Osteocyte (in vitro differentiated cells): ENCODE measurements around the gene FAM210B. TPM values are rescaled to one million over a fixed set of nuclear protein-coding genes. Genes with fewer than 3 reads are reported as not detected.
"Not testable (repeated sequence)": the region's sequence is repeated elsewhere in the genome, so short reads cannot be mapped to it uniquely, and the experiment has no call there.

Experiments
- DNase-seq: peaks from one replicate; pipeline ENCODE4 v3.0.0; 2021; ENCODE audit warnings: mixed read lengths; ENCODE audit not compliant: unreplicated experiment; ENCODE audit errors: extremely low spot score
- H3K27ac Mint-ChIP-seq: one replicate; pipeline ENCODE4 v1.8.0; 2021; ENCODE audit warnings: mild to moderate bottlenecking, mixed read lengths; ENCODE audit not compliant: unreplicated experiment
- H3K27me3 Mint-ChIP-seq: one replicate; pipeline ENCODE4 v1.8.0; 2021; ENCODE audit warnings: mixed read lengths; ENCODE audit not compliant: unreplicated experiment
- H3K36me3 Mint-ChIP-seq: one replicate; pipeline ENCODE4 v1.8.0; 2021; ENCODE audit warnings: mixed read lengths; ENCODE audit not compliant: unreplicated experiment
- H3K4me1 Mint-ChIP-seq: one replicate; pipeline ENCODE4 v1.8.0; 2021; ENCODE audit warnings: mixed read lengths; ENCODE audit not compliant: unreplicated experiment
- H3K4me3 Mint-ChIP-seq: one replicate; pipeline ENCODE4 v1.8.0; 2021; ENCODE audit warnings: mild to moderate bottlenecking, moderate library complexity, mixed read lengths; ENCODE audit not compliant: unreplicated experiment
- H3K9me3 Mint-ChIP-seq: one replicate; pipeline ENCODE4 v1.8.0; 2021; ENCODE audit warnings: mixed read lengths; ENCODE audit not compliant: unreplicated experiment
- total RNA-seq: library from RNA; stranded (reverse); gene quantifications from 2 replicates; pipeline ENCODE4 v1.2.1, GENCODE V29; 2021
- TF ChIP-seq, protein P1 (sequence below): fragments of 200-600 bp; sonication (generic); IDR thresholded peaks from 2 replicates; pipeline ENCODE4 v1.5.0; 2021; ENCODE audit warnings: antibody characterized with exemption, mild to moderate bottlenecking, moderate library complexity

Gene FAM210B
- total RNA-seq, 1 donor from 2014 or later: 46.9 TPM

DNA sequence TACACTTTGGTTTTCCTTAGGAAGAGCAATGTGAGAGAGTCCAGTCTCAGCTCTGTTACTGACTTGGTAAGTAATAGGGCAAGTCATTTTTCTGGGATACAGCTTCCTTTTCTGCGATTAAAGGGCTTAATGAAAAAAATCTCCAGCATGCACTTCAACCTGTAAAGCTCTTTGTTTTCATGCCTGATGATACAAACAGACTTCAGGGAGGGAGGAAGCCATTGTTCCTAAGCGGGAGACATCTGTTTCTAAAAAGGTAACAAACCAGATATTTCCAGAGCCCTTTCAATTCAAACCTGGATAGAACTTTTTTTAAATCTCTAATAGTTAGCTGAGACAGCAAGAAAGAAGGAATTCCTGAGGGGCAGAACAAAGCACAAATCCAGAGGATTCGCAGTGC, 48.1 kb downstream of the FAM210B start:
- TF ChIP-seq, protein P1, sequence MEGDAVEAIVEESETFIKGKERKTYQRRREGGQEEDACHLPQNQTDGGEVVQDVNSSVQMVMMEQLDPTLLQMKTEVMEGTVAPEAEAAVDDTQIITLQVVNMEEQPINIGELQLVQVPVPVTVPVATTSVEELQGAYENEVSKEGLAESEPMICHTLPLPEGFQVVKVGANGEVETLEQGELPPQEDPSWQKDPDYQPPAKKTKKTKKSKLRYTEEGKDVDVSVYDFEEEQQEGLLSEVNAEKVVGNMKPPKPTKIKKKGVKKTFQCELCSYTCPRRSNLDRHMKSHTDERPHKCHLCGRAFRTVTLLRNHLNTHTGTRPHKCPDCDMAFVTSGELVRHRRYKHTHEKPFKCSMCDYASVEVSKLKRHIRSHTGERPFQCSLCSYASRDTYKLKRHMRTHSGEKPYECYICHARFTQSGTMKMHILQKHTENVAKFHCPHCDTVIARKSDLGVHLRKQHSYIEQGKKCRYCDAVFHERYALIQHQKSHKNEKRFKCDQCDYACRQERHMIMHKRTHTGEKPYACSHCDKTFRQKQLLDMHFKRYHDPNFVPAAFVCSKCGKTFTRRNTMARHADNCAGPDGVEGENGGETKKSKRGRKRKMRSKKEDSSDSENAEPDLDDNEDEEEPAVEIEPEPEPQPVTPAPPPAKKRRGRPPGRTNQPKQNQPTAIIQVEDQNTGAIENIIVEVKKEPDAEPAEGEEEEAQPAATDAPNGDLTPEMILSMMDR: no peak
- no peak for DNase-seq
- Mint-ChIP-seq H3K9me3 (no peaks in the 10 kb centered on the region), H3K4me1 (no peaks in the 10 kb centered on the region), H3K36me3 (peaks cover 33% of the 10 kb centered on the region), H3K27ac (no peak overlapping the region), H3K27me3 (no peaks in the 10 kb centered on the region), H3K4me3 (no peak overlapping the region)

GRCh38 chr20:56409521-56409920, 50.7 kb downstream of the FAM210B start:
- TF ChIP-seq, protein P1: no peak

DNA sequence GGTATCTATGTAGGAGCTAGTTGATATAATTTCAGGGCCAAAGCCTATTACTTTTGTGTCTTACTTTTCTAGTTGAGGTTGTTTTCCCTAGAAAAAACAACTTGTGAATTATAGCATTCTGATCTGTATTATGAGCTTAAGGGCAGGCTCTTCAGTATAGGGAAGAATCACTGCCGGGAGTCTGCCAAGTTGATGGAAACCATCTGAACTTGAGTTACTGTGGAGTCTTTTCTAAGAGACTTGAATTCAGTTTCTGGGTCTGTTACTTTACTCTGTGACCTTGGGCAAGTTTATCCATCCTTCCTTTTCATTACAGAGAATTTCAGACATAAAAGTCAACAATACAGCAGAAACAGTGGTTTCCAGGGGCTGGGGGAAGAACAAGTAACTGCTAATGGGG, 51.2 kb downstream of the FAM210B start:
- Mint-ChIP-seq H3K27me3 (no peaks in the 10 kb centered on the region), H3K9me3 (no peaks in the 10 kb centered on the region), H3K4me1 (no peaks in the 10 kb centered on the region), H3K4me3 (no peak overlapping the region), H3K27ac (no peak overlapping the region), H3K36me3 (peaks cover 25% of the 10 kb centered on the region)
- TF ChIP-seq, protein P1: no peak
- no peak for DNase-seq

More at GRCh38 chr20:56409521-56409920, 50.7 kb downstream of the FAM210B start:
- no peak overlapping the region for H3K4me3 Mint-ChIP-seq
- H3K9me3 Mint-ChIP-seq: no peaks in the 10 kb centered on the region
- H3K27ac Mint-ChIP-seq: no peak overlapping the region
- H3K27me3 Mint-ChIP-seq: no peaks in the 10 kb centered on the region
- H3K4me1 Mint-ChIP-seq: no peaks in the 10 kb centered on the region
- DNase-seq: no peak
- peaks cover 27% of the 10 kb centered on the region for H3K36me3 Mint-ChIP-seq

DNA sequence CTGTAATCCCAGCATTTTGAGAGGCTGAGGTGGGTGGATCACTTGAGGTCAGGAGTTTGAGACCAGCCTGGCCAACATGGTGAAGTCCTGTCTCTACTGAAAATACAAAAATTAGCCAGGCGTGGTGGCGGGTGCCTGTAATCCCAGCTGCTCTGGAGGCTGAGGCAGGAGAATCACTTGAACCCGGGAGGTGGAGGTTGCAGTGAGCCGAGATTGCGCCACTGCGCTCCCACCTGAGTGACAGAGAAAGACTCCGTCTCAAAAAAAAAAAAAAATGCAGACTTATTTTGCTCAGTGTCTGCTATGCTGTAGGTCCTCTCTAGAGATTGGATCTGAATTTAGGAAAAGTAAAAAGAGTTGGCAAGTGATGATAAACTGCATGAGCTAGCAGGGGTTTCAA, 52.5 kb downstream of the FAM210B start:
- not testable (repeated sequence) for H3K4me1 Mint-ChIP-seq, DNase-seq, H3K4me3 Mint-ChIP-seq, H3K27ac Mint-ChIP-seq, H3K27me3 Mint-ChIP-seq, H3K9me3 Mint-ChIP-seq
- H3K36me3 Mint-ChIP-seq: peaks cover 16% of the 10 kb centered on the region

DNA sequence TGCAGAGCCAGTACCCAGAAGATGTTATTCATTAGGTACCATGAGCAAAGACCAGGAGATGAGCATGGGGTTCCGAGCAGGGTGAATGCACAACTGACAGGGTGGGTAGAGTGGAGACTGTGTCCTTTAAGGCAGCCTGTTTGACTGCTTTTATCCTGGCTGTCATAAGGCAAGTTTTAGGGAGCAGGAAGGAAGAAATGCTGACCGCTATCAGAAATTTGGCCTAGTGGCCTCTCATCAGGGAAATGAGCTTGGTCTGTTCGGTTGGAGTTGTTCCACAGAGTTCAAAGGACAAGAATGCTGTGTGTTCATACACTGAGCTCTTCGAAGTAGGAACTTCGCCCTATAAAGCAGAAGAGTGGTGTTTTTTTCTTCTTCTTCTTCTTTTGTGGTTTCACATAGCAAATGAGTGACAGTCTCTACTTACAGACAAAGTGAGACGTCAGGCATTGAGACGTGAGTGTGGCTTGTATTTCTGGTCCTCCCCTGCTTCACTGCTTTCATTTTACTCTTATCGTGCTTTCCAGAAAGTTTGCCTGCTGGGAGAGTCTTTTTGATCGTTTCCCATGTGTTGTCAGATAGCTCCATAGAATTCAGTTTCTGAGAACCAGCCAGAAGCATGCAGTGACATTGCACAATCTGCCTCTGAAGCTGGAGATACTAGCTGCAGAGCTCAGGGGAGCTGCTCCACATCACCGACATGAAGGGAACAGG, 53.1 kb downstream of the FAM210B start, which contains the start of gene CASS4:
Gene CASS4, plus strand, starts transcription at position 502 of the 714 bp plus-strand sequence. Its CDS starts 199 bp downstream, at position 701.
- Mint-ChIP-seq H3K4me3 (no peak within 1 kb of the TSS), H3K36me3 (peaks cover 17% of the 10 kb centered on the region), H3K4me1 (no peaks in the 10 kb centered on the region), H3K9me3 (no peaks in the 10 kb centered on the region), H3K27me3 (no peaks in the 10 kb centered on the region), H3K27ac (no peak within 1 kb of the TSS)
- no peak for DNase-seq
- TF ChIP-seq, protein P1: no peak
